GM19351 (cell line): Measurements from ENCODE around the gene ARFGEF2.
"Not testable (repeated sequence)": the region's sequence is repeated elsewhere in the genome, so short reads cannot be mapped to it uniquely, and the experiment has no call there.

ENCODE experiments used
- ATAC-seq: cut with Tn5 transposase; IDR thresholded peaks from one replicate; pipeline ENCODE4 v1.9.1; 2021; ENCODE audit warnings: mild to moderate bottlenecking, moderate library complexity; ENCODE audit not compliant: unreplicated experiment

Gene ARFGEF2

GRCh38 chr20:48949304-48950170 is 28.0 kb downstream of the ARFGEF2 start:
- ATAC-seq = no peak

- no peak for ATAC-seq
Measured at GRCh38 chr20:48951041-48951440, 29.5 kb downstream of the ARFGEF2 start.

DNA sequence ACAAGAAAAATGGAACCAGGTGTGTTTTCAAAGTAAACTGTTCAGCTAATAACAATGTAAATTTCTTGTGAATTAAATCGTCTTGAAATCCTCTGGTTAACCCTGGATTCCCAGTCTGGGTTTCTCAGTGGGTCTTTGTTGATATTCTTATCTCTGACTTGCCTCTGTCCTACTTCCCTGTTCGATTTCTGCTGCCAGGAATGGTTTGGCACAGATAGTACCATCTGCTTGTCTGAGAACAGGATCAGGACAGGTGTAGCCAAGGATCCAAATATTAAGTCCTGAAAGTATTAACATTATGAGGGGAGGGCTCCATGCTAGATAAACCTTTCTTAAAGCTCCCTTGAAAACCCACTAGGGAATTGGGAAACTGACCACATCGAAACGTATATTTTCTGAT is 30.1 kb downstream of the ARFGEF2 start:
- no peak for ATAC-seq

- ATAC-seq = no peak
Measured at GRCh38 chr20:48952656-48953055, 31.1 kb downstream of the ARFGEF2 start.

GRCh38 chr20:48953653-48954052 is 32.1 kb downstream of the ARFGEF2 start:
- no peak for ATAC-seq

DNA sequence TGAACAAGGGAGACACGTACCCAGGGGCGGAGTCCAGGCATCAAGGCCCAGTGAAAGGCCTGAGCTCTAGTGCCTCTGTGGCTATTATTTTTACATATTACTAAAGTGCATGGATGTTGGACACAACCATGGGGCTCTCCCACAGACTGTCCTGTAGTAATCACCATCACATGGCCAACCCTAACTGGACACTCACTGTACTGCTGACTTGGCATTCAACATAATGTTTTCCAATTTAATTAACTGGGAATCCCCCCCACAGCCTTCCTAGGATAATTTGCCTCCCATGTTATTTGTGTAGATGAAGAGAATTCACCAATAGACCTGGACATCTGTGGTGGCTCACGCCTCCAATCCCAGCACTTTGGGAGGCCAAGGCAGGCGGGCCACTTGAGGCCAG is 34.5 kb downstream of the ARFGEF2 start:
- ATAC-seq = no peak

DNA sequence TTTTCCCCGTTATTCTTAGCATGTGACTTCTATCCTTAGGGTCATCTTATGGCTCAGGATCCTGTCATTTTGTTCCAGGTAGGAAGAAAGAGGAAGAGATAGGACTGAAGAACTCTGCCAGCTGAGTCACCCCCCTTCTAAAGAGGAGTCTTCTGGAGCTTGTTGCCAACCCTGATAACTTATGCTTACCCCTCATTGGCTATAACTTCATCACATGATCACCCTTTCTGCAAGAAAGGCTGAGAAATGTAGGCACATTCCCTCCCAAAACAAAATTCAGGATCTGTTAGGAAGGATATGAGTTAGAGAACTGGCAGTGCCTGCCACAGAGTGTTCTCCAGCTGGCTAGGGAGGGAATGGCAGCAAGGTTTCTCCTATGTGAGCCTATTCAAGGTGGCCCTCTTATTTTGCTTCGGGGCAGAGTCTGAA is 35.6 kb downstream of the ARFGEF2 start:
- no peak for ATAC-seq

DNA sequence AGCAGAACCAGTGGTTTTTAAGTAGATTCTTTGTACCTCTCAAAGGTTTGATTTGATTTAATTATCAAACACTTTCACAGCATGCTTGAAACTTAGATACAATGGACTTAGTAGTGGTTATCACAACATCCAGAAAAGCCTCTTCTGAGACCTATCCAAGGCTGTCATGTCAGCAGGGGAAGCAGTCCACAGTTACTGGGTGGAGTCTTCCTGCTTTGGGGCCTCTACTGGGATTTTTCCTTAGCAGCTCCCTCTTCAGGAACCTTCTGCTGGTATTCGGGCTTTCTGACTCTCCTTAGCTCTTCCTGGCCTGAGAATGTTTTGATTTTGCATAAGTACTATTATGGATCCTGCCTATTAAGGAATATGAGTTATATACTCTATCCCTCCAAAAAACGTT is 36.0 kb downstream of the ARFGEF2 start:
- ATAC-seq = no peak

- no peak for ATAC-seq
Measured at GRCh38 chr20:48958743-48959142, 37.2 kb downstream of the ARFGEF2 start.

DNA sequence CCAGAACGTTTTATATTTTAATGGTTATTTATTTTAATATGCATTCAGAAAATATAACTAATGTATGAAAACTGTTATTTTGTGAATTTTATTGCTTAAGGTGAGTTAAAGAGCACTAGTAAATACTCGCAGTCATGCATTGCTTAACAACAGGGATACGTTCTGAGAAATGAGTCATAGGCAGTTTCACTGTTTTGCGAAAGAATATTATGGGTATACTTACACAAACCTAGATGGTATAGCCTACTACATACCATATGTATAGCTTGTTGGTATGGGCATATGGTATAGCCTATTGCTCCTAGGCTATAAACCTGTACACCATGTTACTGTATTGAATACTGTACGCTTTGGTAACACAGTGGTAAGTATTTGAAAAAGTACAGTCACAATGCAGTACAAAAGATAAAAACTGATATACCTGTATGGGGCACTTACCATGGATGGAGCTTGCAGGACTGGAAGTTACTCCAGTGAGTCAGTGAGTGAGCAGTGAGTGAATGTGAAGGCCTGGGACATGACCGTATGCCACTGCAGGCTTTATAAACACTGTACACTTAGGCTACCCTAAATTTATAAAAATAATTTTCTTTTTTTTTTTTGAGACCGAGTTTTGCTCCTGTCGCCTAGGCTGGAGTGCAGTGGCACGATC is 38.5 kb downstream of the ARFGEF2 start:
- no peak for ATAC-seq

DNA sequence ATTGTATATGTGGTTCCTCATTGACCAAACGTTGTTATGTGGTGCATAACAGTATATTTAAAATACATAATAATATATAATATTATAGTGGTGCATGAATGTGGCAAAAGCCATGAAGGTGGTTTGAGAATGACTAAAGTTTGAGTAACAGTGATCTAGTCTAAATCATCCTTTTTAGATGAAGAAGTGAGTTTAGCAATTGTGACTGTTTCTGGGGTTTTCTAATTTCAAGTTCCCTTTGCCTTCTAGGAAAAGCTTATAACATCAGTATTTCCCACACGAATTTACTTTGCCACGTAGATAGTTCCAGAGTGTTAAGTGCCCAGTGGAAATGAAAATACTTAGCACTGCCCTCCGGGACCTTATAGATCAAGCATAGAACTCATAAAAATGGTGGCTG is 40.9 kb downstream of the ARFGEF2 start:
- ATAC-seq = no peak

GRCh38 chr20:48962976-48963771 is 41.7 kb downstream of the ARFGEF2 start:
- ATAC-seq = no peak

DNA sequence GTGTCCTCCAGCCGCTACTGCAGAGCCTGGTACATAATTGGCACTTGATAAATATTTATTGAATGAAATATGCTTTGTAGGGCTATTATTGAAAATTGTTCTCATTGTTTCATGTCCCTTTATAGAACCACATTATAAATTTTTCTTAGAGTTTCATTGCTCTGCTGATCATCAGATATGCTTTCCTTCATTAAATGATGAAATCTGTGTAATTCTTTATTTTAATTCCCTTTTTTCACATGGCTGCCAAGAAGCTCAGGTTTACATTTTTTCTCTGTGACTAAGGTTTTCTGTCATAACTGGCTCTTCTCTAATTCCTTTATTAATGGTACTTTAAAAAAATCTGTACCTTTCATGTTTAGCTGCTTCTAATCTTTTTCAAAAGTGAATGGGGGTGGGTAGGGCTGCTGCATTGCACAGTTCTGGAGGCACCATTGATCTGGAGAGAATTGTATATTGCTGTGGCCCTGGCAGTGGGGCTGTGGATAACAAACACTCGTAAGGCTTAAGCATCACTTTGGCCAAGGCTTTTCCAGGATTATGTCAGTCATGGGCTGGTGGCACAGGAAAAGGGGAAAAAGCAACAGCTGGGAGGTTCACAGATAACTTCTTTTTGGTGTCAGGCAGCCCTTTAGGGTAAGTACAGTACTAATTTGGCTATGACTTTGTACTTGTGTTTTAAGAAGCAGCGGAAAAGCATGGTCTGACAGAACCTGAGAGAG is 43.8 kb downstream of the ARFGEF2 start:
- no peak for ATAC-seq

DNA sequence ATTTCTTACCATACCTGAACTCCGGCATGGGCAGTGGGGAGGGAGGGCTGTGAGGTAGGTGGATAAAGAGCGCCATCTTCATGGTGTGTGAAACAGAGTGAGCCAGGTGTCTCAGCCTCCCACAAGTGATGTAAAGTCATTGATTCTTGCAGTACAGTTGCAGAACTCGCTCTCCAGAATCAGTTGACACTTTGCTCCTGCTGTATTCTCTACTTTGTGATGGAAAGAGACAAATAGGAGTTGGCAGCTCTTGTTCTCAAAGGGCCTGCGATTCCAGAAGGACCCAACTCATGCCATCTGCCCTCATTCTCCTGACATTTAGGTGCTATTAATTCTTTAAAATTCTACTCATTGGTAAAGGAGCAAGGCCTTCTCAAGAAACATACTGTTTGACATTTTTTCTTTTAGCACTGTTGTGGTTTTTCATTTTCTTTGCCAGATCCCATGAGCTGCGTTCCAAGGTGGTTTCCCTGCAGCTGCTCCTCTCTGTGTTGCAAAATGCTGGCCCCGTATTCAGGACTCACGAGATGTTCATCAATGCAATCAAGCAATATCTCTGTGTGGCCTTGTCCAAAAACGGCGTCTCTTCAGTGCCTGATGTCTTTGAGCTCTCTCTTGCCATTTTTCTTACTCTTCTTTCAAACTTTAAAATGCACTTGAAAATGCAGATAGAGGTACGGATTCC is 49.3 kb downstream of the ARFGEF2 start:
- no peak for ATAC-seq

GRCh38 chr20:48971956-48972355 is 50.4 kb downstream of the ARFGEF2 start:
- no peak for ATAC-seq

DNA sequence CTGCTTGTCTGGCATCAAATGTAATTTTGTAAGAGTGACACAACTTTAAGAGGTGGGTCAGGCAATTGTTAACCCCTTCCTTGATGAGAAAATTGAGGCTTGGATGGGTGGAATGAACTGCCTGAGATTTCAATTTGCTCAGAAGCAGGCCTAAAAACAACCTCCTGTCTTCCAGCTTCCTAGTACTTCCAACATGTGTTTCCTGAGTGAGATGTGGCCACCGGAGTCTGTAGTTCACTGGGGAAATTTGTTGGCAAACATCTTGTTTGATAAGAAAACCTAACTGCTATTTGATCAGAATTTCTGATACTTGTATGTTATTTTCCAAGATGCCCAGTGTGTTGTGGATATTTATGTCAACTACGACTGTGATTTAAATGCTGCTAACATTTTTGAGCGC is 51.3 kb downstream of the ARFGEF2 start:
- ATAC-seq = no peak

DNA sequence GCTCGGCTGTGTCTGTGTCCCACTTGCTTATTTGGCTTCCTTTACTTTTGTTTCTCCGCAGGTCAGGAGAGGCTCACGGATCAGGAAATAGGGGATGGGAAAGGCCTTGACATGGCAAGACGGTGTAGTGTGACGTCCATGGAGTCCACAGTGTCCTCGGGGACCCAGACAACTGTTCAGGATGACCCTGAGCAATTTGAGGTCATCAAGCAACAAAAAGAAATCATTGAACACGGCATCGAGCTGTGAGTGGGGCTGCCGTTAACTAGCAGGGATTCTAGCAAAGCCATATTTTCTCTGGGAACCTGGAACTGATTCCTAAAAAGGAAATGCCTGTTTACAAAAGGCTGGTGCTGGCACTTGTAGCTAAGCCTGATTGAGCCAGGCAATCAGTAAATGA is 54.4 kb downstream of the ARFGEF2 start:
- ATAC-seq = no peak

DNA sequence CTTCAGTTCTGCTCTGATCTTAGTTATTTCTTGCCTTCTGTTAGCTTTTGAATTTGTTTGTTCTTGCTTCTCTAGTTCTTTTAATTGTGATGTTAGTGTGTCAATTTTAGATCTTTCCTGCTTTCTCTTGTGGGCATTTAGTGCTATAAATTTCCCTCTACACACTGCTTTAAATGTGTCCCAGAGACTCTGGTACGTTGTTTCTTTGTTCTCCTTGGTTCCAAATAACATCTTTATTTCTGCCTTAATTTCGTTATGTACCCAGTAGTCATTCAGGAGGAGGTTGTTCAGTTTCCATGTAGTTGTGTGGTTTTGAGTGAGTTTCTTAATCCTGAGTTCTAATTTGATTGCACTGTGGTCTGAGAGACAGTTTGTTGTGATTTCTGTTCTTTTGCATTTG is 58.5 kb downstream of the ARFGEF2 start:
- ATAC-seq = not testable (repeated sequence)

GRCh38 chr20:48983423-48984400 is 62.2 kb downstream of the ARFGEF2 start:
- ATAC-seq = no peak
